GM18505 (cell line): ENCODE data around the gene HUS1.
"Not testable (repeated sequence)": the region's sequence is repeated elsewhere in the genome, so short reads cannot be mapped to it uniquely, and the experiment has no call there.

ENCODE experiments used
- ATAC-seq: cut with Tn5 transposase; IDR thresholded peaks from one replicate; pipeline ENCODE4 v1.9.1; 2021; ENCODE audit not compliant: unreplicated experiment
- POLR2A ChIP-seq: IDR thresholded peaks from 4 replicates; pipeline ENCODE4 v1.6.1; 2011; ENCODE audit warnings: borderline replicate concordance; ENCODE audit not compliant: insufficient read depth, insufficient read length; ENCODE audit errors: extremely low read depth

The HUS1 gene

GRCh38 chr7:47991741-47992311 is 12.4 kb upstream of the HUS1 start:
- peak; percentile 99 for ATAC-seq
- TF ChIP-seq POLR2A, result peak; percentile 65

DNA sequence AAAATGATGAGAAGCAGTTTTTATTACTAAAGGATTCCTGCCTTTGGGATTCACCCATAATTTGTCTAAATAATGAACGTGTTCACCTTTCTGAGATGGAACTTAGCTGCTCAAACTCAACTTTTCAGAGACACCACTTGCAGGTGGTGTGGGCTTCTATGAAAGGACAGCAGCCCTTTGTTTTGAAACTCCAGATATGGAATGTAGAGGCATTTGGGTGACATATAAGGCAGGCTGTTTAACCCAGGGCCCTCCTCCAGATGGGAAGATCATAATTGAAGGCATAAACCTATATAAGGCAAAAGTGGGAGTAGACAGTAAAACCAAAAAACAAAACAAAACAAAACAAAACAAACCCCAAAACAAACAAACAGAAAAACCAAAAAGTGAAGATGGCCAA is 11.9 kb upstream of the HUS1 start:
- no peak for TF ChIP-seq POLR2A
- ATAC-seq, result no peak

DNA sequence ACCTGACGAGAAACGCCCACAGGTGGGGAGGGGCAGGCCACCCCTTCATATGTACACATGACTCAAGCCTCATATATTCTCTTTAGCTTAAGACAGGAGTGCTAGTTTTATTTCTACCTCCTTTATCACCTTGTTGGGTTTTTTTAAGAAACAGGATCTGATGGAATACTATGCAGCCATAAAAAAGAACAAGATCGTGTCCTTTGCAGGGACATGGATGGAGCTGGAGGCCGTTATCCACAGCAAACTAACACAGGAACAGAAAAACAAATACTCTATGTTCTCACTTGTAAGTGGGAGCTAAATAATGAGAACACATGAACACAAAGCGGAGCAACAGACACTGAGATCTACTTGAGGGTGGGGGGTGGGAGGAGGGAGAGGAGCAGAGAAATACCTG is 11.2 kb upstream of the HUS1 start:
- ATAC-seq, result no peak

GRCh38 chr7:47989607-47990400 is 10.4 kb upstream of the HUS1 start:
- ATAC-seq, result not testable (repeated sequence)

More for the DNA sequence above, 11.2 kb upstream of the HUS1 start:
- no peak for TF ChIP-seq POLR2A

DNA sequence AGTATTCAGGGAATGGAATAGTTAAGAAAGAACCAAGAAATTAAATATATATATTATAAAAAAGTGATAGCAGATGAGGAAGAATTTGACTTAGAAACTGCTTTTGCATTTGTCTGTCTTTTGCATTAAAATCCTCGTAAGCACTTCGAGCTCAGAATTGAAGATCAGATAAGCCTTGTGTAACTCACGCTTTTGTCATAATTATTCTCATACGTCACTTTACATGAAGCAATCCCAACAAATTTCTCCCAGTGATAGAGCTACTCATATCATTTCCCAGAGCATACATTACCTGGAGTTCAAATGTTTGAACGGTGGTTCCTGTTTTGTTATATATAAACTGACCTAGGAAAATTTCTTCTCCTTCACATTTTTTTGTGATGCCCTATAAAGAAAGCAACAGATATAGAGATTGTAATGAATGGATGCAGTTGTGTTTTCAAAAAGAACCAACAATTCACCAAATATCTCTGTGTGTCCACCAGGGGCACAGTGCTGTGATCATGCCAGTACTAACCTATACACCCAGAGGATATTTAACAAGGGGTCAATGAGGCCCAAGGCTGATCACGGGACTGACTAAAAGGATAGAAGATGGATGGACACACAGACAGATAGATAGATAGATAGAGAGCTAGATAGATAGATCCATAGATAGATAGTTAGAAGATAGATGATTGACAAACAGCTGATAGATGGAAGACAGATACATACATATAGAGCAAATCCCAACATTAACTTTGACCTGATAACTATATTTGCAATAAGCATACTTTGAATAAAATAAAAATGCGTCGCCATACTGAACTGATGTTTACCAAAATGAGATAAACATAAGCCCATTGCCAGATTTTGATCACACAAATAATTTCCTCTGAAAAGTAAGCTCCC is 9.3 kb upstream of the HUS1 start:
- no peak for TF ChIP-seq POLR2A
- no peak for ATAC-seq

- ATAC-seq, result no peak
Observed at GRCh38 chr7:47982610-47983009, 3.2 kb upstream of the HUS1 start.

DNA sequence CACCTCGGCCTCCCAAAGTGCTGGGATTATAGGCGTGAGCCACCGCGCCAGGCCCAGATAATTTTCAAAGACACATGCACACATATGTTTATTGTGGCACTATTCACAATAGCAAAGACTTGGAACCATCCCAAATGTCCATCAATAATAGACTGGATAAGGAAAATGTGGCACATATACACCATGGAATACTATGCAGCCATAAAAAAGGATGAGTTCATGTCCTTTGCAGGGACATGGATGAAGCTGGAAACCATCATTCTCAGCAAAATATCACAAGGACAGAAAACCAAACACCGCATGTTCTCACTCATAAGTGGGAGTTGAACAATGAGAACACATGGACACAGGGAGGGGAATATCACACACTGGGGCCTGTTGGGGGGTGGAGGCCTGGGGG is 1.2 kb upstream of the HUS1 start:
- not testable (repeated sequence) for ATAC-seq

More at GRCh38 chr7:47982610-47983009, 3.2 kb upstream of the HUS1 start:
- no peak for TF ChIP-seq POLR2A

DNA sequence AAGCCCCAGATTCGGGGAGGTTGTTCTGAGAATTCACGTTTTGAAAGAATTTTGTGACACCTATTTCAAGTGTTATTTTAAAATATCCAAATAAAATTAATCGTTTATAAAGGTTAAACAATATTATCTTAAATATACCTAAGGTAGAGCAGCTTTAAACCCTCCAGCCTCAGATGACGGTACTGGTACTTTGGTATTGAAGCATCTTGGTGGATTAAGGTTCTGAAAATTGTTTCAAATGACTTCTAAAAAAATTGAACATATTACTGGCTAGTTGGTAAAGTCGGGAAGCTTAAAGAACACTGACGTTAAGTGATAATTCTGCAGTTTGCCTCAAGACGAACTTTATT is 392 bp upstream of the HUS1 start:
- TF ChIP-seq POLR2A, result no peak
- ATAC-seq, result no peak

GRCh38 chr7:47978790-47979144 is 648 bp downstream of the HUS1 start:
- TF ChIP-seq POLR2A, result no peak
- no peak for ATAC-seq

- TF ChIP-seq POLR2A, result no peak
- no peak for ATAC-seq
Observed at GRCh38 chr7:47973739-47974138, 5.7 kb downstream of the HUS1 start.

DNA sequence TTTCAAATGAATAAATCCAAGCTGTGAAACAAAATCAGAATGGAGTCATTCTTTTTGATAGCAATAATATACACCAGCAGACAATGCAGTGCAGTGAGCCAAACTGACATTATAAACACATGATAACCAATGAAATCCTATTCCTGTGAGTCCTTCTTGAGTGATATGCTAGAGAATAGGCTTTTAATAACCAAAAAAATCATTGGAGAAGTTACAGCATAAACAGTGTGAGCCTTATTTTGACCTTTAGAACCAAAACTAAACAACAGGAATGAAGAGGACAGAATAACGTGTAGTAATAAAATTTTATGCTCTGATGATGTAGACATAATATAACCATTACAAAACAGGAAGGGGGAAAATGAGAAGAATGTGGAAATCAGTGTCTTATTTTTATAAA is 8.7 kb downstream of the HUS1 start:
- ATAC-seq, result no peak
- TF ChIP-seq POLR2A, result no peak

DNA sequence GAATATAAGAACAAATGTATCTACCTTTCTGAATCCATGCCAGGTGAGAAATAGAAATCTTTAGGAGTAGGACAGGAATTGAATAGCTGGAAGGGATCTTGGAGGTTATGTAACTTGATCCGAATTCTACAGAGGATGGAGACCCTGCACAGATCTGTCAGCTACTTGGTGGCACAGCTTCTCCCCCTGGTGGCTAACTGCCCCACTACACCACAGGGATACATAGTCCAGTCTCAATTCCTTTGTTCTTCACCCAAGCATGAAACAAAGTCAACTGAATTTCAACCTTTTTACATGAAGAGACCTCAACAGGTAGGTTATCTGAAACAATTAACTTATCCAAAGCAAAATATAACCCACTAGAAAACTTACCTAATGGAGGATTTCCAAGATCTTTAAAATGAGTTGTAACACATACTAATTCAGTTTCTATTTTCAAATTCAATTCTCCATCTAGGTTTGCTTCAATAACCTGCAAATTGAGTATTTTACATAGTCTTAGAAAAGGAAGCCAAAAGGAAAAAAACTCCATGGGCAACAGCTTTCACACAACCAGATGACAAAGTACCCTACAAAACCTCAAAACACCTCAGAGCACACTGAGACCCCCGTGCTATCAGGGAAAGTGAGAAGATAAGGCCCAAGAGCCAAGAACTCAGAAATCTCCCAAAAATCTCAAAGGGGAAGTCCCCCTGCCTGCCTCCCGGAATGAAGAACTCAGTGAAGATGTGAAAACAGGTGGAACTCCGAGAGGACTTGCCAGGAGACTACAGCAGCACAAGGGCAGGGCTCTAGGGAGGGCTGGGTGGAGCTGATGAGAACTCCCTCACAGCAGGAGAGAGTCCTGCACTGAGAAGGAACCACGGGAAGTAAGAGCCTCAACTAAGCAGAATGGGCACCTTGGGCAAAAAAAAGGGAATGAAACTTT is 10.3 kb downstream of the HUS1 start:
- TF ChIP-seq POLR2A, result no peak
- ATAC-seq, result peak; percentile 83

DNA sequence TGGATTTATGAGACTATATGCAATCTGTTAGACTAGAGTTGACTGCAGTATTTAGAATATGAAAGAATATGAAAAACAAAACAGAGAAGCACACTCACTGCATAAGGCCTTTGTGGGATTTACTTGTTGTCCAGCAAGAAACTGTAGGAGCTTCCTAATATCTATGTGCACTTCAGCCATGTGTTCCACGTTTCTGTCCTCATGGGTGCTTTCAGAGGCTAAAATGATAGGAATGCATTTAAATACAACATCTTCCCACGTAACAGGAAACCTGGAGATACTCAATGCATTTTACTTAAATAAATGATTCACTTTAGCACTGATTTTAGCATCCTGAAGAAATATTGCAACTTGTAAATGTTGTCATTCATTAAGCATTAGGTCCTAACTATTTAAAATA is 11.7 kb downstream of the HUS1 start:
- no peak for TF ChIP-seq POLR2A

More for the DNA sequence above, 11.7 kb downstream of the HUS1 start:
- ATAC-seq, result no peak
